H1 (cell line): ENCODE measurements around the gene MRPL55. TPM values are rescaled to one million over a fixed set of nuclear protein-coding genes. Genes with fewer than 3 reads are reported as not detected.

Source experiments
- CTCF ChIA-PET: fragments of 300-600 bp; sonication (Branson Sonifier 250); formaldehyde crosslinking; loops from one replicate; lab custom pipeline; 2021; ENCODE audit not compliant: partially characterized antibody; lab: Charles Lee
- POLR2A ChIA-PET: fragments of 300-600 bp; sonication (Branson Sonifier 250); formaldehyde crosslinking; loops from one replicate; lab custom pipeline; 2021; ENCODE audit warnings: inconsistent platforms; ENCODE audit not compliant: partially characterized antibody; lab: Charles Lee
- DNase-seq, 2 experiments: peaks; one replicate each; pipeline versions ENCODE4 v3.0.0 to v3.0.0-alpha.2; 2010 to 2022; ENCODE audit warnings: low spot score in 2 of 2, low read depth in 1 of 2, mixed read lengths in 1 of 2
- FAIRE-seq: peaks from 2 replicates; lab custom pipeline; 2011; peaks lifted over from hg19 to GRCh38; lab: Jason Lieb, UNC
- H2AFZ ChIP-seq: 2 replicates; pipeline ENCODE4 v1.8.1; 2012; ENCODE audit warnings: low read length, inconsistent platforms
- H2AK5ac ChIP-seq: 2 replicates; pipeline ENCODE4 v1.6.1; 2013; ENCODE audit warnings: low read depth, low read length
- H2BK120ac ChIP-seq: replicated peaks from 2 replicates; pipeline ENCODE3; 2013; ENCODE audit warnings: low read depth, low read length, inconsistent platforms
- H2BK12ac ChIP-seq: 2 replicates; pipeline ENCODE4 v1.6.1; 2013; ENCODE audit warnings: low read depth, low read length
- H2BK15ac ChIP-seq: 2 replicates; pipeline ENCODE4 v1.6.1; 2013; ENCODE audit warnings: low read length
- H2BK20ac ChIP-seq: 2 replicates; pipeline ENCODE4 v1.6.1; 2013; ENCODE audit warnings: low read length
- H2BK5ac ChIP-seq: 2 replicates; pipeline ENCODE4 v1.6.1; 2013; ENCODE audit warnings: low read depth, low read length
- H3K14ac ChIP-seq: 2 replicates; pipeline ENCODE4 v1.6.1; 2013; ENCODE audit warnings: inconsistent platforms; ENCODE audit not compliant: insufficient read length
- H3K18ac ChIP-seq: 2 replicates; pipeline ENCODE4 v1.6.1; 2013; ENCODE audit warnings: low read length; ENCODE audit errors: extremely low read depth
- H3K23ac ChIP-seq: 2 replicates; pipeline ENCODE4 v1.6.1; 2013; ENCODE audit warnings: inconsistent platforms; ENCODE audit not compliant: insufficient read length
- H3K23me2 ChIP-seq: 2 replicates; pipeline ENCODE4 v1.6.1; 2013; ENCODE audit warnings: low read depth, low read length
- H3K27ac ChIP-seq: 2 replicates; pipeline ENCODE4 v1.6.1; 2011; ENCODE audit warnings: low read depth, low read length, inconsistent platforms
- H3K27me3 ChIP-seq, 4 experiments: replicated peaks in 1 of 4; 1 replicate in 1 of 4; 2 replicates in 3 of 4; pipeline versions ENCODE4 v1.6.1 to v1.8.1; 2011 to 2013; ENCODE audit warnings: low read length in 3 of 4, mild to moderate bottlenecking in 3 of 4, inconsistent platforms in 2 of 4, mixed read lengths in 2 of 4, moderate library complexity in 1 of 4; ENCODE audit not compliant: control insufficient read depth in 3 of 4, insufficient read depth in 3 of 4; ENCODE audit errors: extremely low read depth in 1 of 4
- H3K36me3 ChIP-seq, 4 experiments: 2 replicates each; pipeline versions ENCODE4 v1.6.1 to v1.8.1; 2011 to 2013; ENCODE audit warnings: mild to moderate bottlenecking in 4 of 4, low read length in 3 of 4, moderate library complexity in 2 of 4, control low read depth in 1 of 4, inconsistent platforms in 1 of 4; ENCODE audit not compliant: insufficient read depth in 4 of 4, control insufficient read depth in 2 of 4
- H3K4ac ChIP-seq: replicated peaks from 2 replicates; pipeline ENCODE3; 2013; ENCODE audit warnings: low read length, low read depth, mixed read lengths, inconsistent platforms; ENCODE audit not compliant: insufficient read length
- H3K4me1 ChIP-seq, 4 experiments: replicated peaks in 1 of 4; 1 replicate in 1 of 4; 2 replicates in 3 of 4; pipeline versions ENCODE4 v1.6.1 to v1.8.1; 2011 to 2013; ENCODE audit warnings: low read length in 3 of 4, inconsistent platforms in 2 of 4, mixed read lengths in 1 of 4; ENCODE audit not compliant: insufficient read depth in 4 of 4, control insufficient read depth in 3 of 4
- H3K4me2 ChIP-seq, 2 experiments: 2 replicates each; pipeline versions ENCODE4 v1.6.1 to v1.8.1; 2011 to 2013; ENCODE audit warnings: low read depth in 2 of 2, low read length in 2 of 2, control low read depth in 1 of 2, inconsistent platforms in 1 of 2, mild to moderate bottlenecking in 1 of 2; ENCODE audit not compliant: insufficient read depth in 1 of 2
- H3K4me3 ChIP-seq, 4 experiments: fragments of 200-600, 300-600 bp in 1 of 4; sonication (generic), shearing (Covaris generic), sonication (Bioruptor Twin) in 1 of 4; 2 replicates each; pipeline versions ENCODE4 v1.5.1 to v1.8.1; 2011 to 2016; ENCODE audit warnings: low read length in 4 of 4, low read depth in 3 of 4, control low read depth in 2 of 4, inconsistent platforms in 2 of 4, mild to moderate bottlenecking in 2 of 4, mixed read lengths in 1 of 4, moderate library complexity in 1 of 4; ENCODE audit not compliant: insufficient read depth in 2 of 4; ENCODE audit errors: extremely low read depth in 1 of 4
- H3K56ac ChIP-seq: replicated peaks from 2 replicates; pipeline ENCODE3; 2013; ENCODE audit warnings: low read depth, mild to moderate bottlenecking, mixed read lengths, low read length, inconsistent platforms; ENCODE audit not compliant: insufficient read length
- H3K79me1 ChIP-seq: 2 replicates; pipeline ENCODE4 v1.6.1; 2013; ENCODE audit warnings: low read depth, low read length, control low read depth
- H3K79me2 ChIP-seq, 2 experiments: 2 replicates each; pipeline versions ENCODE4 v1.6.1 to v1.8.1; 2012 to 2013; ENCODE audit warnings: low read length in 2 of 2, mild to moderate bottlenecking in 2 of 2, inconsistent platforms in 1 of 2; ENCODE audit not compliant: insufficient read depth in 2 of 2, control insufficient read depth in 1 of 2
- H3K9ac ChIP-seq, 4 experiments: replicated peaks in 1 of 4; 1 replicate in 1 of 4; 2 replicates in 3 of 4; pipeline versions ENCODE4 v1.6.1 to v1.8.1; 2011 to 2013; ENCODE audit warnings: low read depth in 3 of 4, low read length in 3 of 4, control low read depth in 2 of 4, mild to moderate bottlenecking in 2 of 4, moderate library complexity in 2 of 4, inconsistent platforms in 1 of 4; ENCODE audit errors: extremely low read depth in 1 of 4
- H3K9me3 ChIP-seq, 2 experiments: 2 replicates each; pipeline versions ENCODE4 v1.6.1 to v1.8.1; 2012 to 2013; ENCODE audit warnings: mild to moderate bottlenecking in 2 of 2, moderate library complexity in 2 of 2, control low read depth in 1 of 2, inconsistent platforms in 1 of 2, low read depth in 1 of 2, low read length in 1 of 2, mixed read lengths in 1 of 2; ENCODE audit not compliant: insufficient read depth in 2 of 2
- H4K20me1 ChIP-seq, 2 experiments: replicated peaks in 1 of 2; 2 replicates each; pipeline versions ENCODE3 to v1.8.1; 2011 to 2013; ENCODE audit warnings: inconsistent platforms in 2 of 2, low read length in 2 of 2, mild to moderate bottlenecking in 1 of 2; ENCODE audit not compliant: insufficient read depth in 2 of 2, control insufficient read depth in 1 of 2
- H4K5ac ChIP-seq: 2 replicates; pipeline ENCODE4 v1.6.1; 2013; ENCODE audit warnings: low read length, low read depth, mixed read lengths, inconsistent platforms; ENCODE audit not compliant: insufficient read length
- H4K8ac ChIP-seq: 2 replicates; pipeline ENCODE4 v1.8.0; 2013; ENCODE audit warnings: mild to moderate bottlenecking, moderate library complexity, low read length, inconsistent platforms; ENCODE audit not compliant: insufficient read depth; ENCODE audit errors: extremely low read depth
- H4K91ac ChIP-seq: replicated peaks from 2 replicates; pipeline ENCODE3; 2013; ENCODE audit warnings: low read length, mixed read lengths, inconsistent platforms; ENCODE audit not compliant: insufficient read length
- BACH1 ChIP-seq: IDR thresholded peaks from 2 replicates; pipeline ENCODE4 v1.6.1; 2012; ENCODE audit warnings: low read length, improper control_type of control experiment
- CBX8 ChIP-seq: fragments of 300-800, 300-1000 bp; sonication (generic); IDR thresholded peaks from 2 replicates; pipeline ENCODE4 v1.7.1; 2016; ENCODE audit warnings: low read depth, low read length, borderline replicate concordance
- POU5F1 ChIP-seq: IDR thresholded peaks from 2 replicates; pipeline ENCODE4 v1.6.1; 2011; ENCODE audit warnings: low read depth, mild to moderate bottlenecking, low read length, moderate library complexity
- RAD21 ChIP-seq, 2 experiments: IDR thresholded peaks in 1 of 2; conservative IDR thresholded peaks in 1 of 2; 2 replicates each; pipeline ENCODE4 v1.6.1; 2011; ENCODE audit warnings: low read depth in 2 of 2, low read length in 2 of 2, improper control_type of control experiment in 1 of 2, inconsistent platforms in 1 of 2, mild to moderate bottlenecking in 1 of 2, moderate library complexity in 1 of 2
- TCF12 ChIP-seq: IDR thresholded peaks from 2 replicates; pipeline ENCODE4 v1.6.1; 2011; ENCODE audit warnings: low read depth, mild to moderate bottlenecking, low read length
- WGBS, 2 experiments: shearing (Covaris generic) in 1 of 2; methylation state at CpG; one replicate each; pipeline versions ENCODE4 v1.1.6 to v1.1.7; 2013 to 2015; ENCODE audit warnings: low lambda C conversion rate in 2 of 2, mixed read lengths in 2 of 2, inconsistent platforms in 1 of 2, low coverage in 1 of 2, missing lambda C conversion rate in 1 of 2; ENCODE audit not compliant: insufficient replicate concordance in 2 of 2, insufficient coverage in 1 of 2, insufficient read length in 1 of 2; ENCODE audit errors: extremely low coverage in 1 of 2, missing lambda C conversion rate in 1 of 2; 5-methylcytosine and 5-hydroxymethylcytosine counted together
- polyA plus RNA-seq, 7 experiments: library from polyadenylated mRNA; depleted of rRNA in 3 of 7; stranded (reverse) in 5 of 7; unstranded in 2 of 7; fragments of >200 nt in 5 of 7; fragments of 200-250 nt in 2 of 7; gene quantifications; 1 replicate in 5 of 7; 2 replicates in 1 of 7; 4 replicates in 1 of 7; pipeline versions ENCODE4 v1.2.1 to v1.2.3, GENCODE V29; 2011 to 2013; ENCODE audit warnings: missing spikeins in 2 of 7, mixed read lengths in 2 of 7
- total RNA-seq: library from RNA; stranded (reverse); fragmentation: NEBNext Ultra II Directional; extraction: Animal tissue kit (Norgen Biotek cat#: 25700); gene quantifications from 2 replicates; pipeline ENCODE4 v1.2.1, GENCODE V29; 2021
- TF ChIP-seq, protein P1 (sequence below): IDR thresholded peaks from 2 replicates; pipeline ENCODE4 v1.6.1; 2011; ENCODE audit warnings: low read depth, mild to moderate bottlenecking, low read length; ENCODE audit not compliant: insufficient read depth
- TF ChIP-seq, protein P2 (sequence below): IDR thresholded peaks from 2 replicates; pipeline ENCODE4 v1.6.1; 2012; ENCODE audit warnings: inconsistent platforms

The MRPL55 gene
- total and polyA plus RNA-seq, 2 of the 8 experiments (the other 6 are each of a cell fraction or from before 2014, with no cell fraction given) = 59.0 to 244 TPM

DNA sequence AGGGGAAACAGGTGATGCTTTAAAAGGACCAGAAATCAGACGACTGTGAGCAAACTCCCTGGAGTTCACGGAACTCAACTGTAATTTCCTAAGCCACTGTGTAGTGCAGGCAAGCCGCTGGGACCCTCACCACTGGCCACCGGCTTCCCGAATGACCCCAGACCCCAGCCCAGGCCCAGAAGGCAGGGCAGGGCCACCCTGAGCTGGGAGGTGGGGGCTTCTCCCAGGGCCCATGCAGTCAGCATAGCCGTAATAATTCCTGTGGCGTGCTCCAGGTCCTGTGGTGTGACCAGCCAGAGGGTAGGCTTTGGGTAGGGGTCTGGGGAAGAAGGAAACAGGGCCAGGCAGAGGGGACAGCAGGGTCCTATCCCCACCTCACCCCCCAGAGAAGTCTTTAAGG, 30.1 kb downstream of the MRPL55 start:
- Histone ChIP-seq H3K79me2 (peaks cover 12 to 13% of the 10 kb centered on the region in 2 experiments), H4K91ac (no peak overlapping the region), H3K9ac (no peak overlapping the region), H2AFZ (no peak overlapping the region), H3K4me2 (no peak overlapping the region), H3K27me3 (peaks cover 7 to 45% (median 43%) of the 10 kb centered on the region in 4 experiments), H4K20me1 (peaks cover 7 to 39% of the 10 kb centered on the region in 2 experiments), H3K36me3 (no peaks in the 10 kb centered on the region), H3K56ac (no peak overlapping the region), H3K79me1 (peaks cover 6% of the 10 kb centered on the region; the same call in 1 of the 2 replicates), H3K9me3 (no peaks in the 10 kb centered on the region), H3K23me2 (peaks cover 13% of the 10 kb centered on the region), H3K27ac (no peak overlapping the region), H3K23ac (no peak overlapping the region), H2BK20ac (no peak overlapping the region), H2AK5ac (no peak overlapping the region), H2BK120ac (no peak overlapping the region), H4K5ac (no peak overlapping the region), H2BK15ac (no peak overlapping the region), H3K4me3 (peak overlapping the region in 1 of 4 experiments; percentile 1; a peak in 1 of 8 replicates), H3K4me1 (peaks cover 0 to 22% (median 3%) of the 10 kb centered on the region in 4 experiments; a peak in 6 of 7 replicates), H2BK12ac (no peak overlapping the region), H3K18ac (no peak overlapping the region), H2BK5ac (no peak overlapping the region), H3K4ac (no peak overlapping the region), H3K14ac (no peak overlapping the region), H4K8ac (no peak overlapping the region; the same call in 1 of the 2 replicates)
- FAIRE-seq (no peak), DNase-seq (no peak)
- CTCF ChIA-PET = interaction anchor here (1.0 to 2.2 kb wide), 3 partner anchors 12 to 73 kb away, joined by 3 to 5 read pairs (median 5); no protein-coding TSS in a partner anchor
- TF ChIP-seq POU5F1 (no peak), BACH1 (no peak), RAD21 (IDR thresholded peaks at IDR 0.05 in 1 of 2, conservative IDR thresholded peaks at IDR 0.05 in 1 of 2; ENCODE audit: low read depth in 2 of 2, low read length in 2 of 2) (no peak), TCF12 (no peak), CBX8 (no peak)
- TF ChIP-seq, protein P1, sequence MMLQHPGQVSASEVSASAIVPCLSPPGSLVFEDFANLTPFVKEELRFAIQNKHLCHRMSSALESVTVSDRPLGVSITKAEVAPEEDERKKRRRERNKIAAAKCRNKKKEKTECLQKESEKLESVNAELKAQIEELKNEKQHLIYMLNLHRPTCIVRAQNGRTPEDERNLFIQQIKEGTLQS = no peak
- TF ChIP-seq, protein P2, sequence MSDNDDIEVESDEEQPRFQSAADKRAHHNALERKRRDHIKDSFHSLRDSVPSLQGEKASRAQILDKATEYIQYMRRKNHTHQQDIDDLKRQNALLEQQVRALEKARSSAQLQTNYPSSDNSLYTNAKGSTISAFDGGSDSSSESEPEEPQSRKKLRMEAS = no peak
- 86% methylated on average over 6 of the region's 7 CpGs; no CpG with 5 or more reads in 1 of the 2 experiments for WGBS, 2 experiments
- POLR2A ChIA-PET = interaction anchor here (1.3 kb wide), 1 partner anchor 15 kb away, joined by 3 read pairs; no protein-coding TSS in a partner anchor
